ENCODE results near the gene TM7SF3. TPM values are rescaled to one million over a fixed set of nuclear protein-coding genes. Genes with fewer than 3 reads are reported as not detected.
"Not testable (repeated sequence)": the region's sequence is repeated elsewhere in the genome, so short reads cannot be mapped to it uniquely, and the experiment has no call there.

The TM7SF3 gene
- total RNA-seq, 1 donor from 2014 or later = 426 TPM

DNA sequence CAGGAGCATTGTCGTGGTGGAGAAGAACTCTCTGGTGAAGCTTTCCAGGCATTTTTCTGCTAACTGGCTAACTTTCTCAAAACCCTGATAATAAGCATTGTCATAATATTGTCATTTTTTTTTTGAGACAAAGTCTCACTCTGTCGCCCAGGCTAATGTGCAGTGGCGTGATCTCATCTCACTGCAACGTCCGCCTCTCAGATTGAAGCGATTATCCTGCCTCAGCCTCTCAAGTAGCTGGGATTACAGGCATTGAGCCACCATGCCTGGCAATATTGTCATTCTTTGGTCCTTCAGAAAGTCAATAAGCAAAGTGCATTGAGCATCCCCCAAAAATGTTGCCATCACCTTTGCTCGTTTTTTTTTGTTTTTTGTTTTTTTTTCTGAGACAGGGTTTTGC is 41.8 kb upstream of the TM7SF3 start:
- FAIRE-seq = no peak
- DNase-seq (ENCODE audit: low read depth) = no peak
- no peak overlapping the region for H3K4me3 ChIP-seq (ENCODE audit: low read depth, low read length)
- H3K27me3 ChIP-seq (ENCODE audit: control insufficient read depth, insufficient read depth, low read length) = no peaks in the 10 kb centered on the region
- TF ChIP-seq, protein P1, sequence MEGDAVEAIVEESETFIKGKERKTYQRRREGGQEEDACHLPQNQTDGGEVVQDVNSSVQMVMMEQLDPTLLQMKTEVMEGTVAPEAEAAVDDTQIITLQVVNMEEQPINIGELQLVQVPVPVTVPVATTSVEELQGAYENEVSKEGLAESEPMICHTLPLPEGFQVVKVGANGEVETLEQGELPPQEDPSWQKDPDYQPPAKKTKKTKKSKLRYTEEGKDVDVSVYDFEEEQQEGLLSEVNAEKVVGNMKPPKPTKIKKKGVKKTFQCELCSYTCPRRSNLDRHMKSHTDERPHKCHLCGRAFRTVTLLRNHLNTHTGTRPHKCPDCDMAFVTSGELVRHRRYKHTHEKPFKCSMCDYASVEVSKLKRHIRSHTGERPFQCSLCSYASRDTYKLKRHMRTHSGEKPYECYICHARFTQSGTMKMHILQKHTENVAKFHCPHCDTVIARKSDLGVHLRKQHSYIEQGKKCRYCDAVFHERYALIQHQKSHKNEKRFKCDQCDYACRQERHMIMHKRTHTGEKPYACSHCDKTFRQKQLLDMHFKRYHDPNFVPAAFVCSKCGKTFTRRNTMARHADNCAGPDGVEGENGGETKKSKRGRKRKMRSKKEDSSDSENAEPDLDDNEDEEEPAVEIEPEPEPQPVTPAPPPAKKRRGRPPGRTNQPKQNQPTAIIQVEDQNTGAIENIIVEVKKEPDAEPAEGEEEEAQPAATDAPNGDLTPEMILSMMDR (IDR thresholded peaks at IDR 0.05; ENCODE audit: insufficient read depth, low read length, severe bottlenecking) = no peak
- no peaks in the 10 kb centered on the region for H3K36me3 ChIP-seq (ENCODE audit: control insufficient read depth, insufficient read depth, low read length)

DNA sequence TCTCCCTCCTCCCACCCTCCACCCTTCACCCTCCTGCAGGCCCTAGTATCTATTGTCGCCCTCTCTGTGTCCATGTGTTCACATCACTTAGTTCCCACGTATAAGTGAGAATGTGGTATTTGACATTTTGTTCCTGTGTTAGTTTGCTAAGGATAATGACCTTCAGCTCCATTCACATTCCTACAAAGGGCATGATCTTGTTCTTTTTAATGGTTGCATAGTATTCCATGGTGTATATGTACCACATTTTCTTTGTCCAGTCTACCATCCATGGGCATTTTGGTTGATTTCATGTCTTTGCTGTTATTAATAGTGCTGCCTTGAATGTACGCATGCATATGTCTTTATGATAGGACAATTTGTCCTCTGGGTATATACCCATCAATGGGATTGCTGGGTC is 38.6 kb upstream of the TM7SF3 start:
- DNase-seq (ENCODE audit: low read depth) (no peak), FAIRE-seq (peak; percentile 70)
- Histone ChIP-seq H3K27me3 (ENCODE audit: control insufficient read depth, insufficient read depth, low read length) (no peaks in the 10 kb centered on the region), H3K4me3 (ENCODE audit: low read depth, low read length) (no peak overlapping the region), H3K36me3 (ENCODE audit: control insufficient read depth, insufficient read depth, low read length) (no peaks in the 10 kb centered on the region)
- TF ChIP-seq, protein P1 (IDR thresholded peaks at IDR 0.05; ENCODE audit: insufficient read depth, low read length, severe bottlenecking) = no peak

- peak; percentile 81 for DNase-seq (ENCODE audit: low read depth)
These were observed 38.0 kb upstream of the TM7SF3 start for GRCh38 chr12:27052176-27052575.

DNA sequence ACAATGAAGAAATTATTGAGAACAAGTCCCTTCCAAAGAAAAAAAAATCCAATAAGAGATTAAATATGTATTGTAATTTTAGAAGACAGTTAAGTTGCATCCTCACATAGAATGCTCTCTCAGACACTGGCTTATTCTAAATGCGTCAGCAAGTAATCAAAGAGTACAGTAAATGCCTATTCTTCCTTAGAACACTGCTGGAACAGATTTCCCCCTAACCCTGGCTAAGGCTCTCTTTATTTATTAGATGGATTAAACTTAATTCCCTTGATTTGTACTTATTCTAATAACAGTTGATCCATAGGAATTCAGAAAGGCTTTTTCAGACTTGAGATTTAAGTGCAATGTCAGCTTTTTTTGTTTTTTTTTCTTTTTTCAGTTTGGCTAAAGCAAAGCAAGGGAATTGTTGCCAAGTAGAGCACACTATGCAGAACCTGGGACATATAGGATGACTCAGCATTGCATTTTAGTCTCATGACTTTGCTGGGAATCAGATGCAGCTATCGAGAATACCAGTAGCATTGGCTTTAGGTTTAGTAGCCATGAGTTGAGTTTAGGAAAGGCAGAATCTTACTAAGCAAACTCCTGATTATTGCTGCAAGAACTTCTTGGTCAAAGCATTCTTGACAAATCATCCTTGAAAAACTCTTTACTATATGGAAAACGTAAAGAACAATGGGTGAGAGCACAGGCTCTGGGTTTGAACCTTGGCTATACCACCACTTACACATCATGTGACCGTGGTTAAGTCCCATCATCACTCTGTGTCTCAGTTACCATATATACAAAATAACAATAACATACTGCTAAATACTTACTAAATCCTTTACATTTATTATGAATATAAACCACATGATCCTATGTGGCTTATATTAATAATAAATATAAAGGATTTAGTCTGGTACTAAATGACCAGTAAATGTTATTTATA is 34.9 kb upstream of the TM7SF3 start:
- FAIRE-seq (peak; percentile 18), DNase-seq (ENCODE audit: low read depth) (peak; percentile 93)

More at GRCh38 chr12:27052176-27052575, 38.0 kb upstream of the TM7SF3 start:
- no peak for FAIRE-seq
- Histone ChIP-seq H3K4me3 (ENCODE audit: low read depth, low read length) (no peak overlapping the region), H3K27me3 (ENCODE audit: control insufficient read depth, insufficient read depth, low read length) (no peaks in the 10 kb centered on the region), H3K36me3 (ENCODE audit: control insufficient read depth, insufficient read depth, low read length) (no peaks in the 10 kb centered on the region)
- TF ChIP-seq, protein P1 (IDR thresholded peaks at IDR 0.05; ENCODE audit: insufficient read depth, low read length, severe bottlenecking) = no peak

GRCh38 chr12:27042018-27042417 is 27.8 kb upstream of the TM7SF3 start:
- FAIRE-seq; H3K4me3 ChIP-seq (ENCODE audit: low read depth, low read length); H3K36me3 ChIP-seq (ENCODE audit: control insufficient read depth, insufficient read depth, low read length); H3K27me3 ChIP-seq (ENCODE audit: control insufficient read depth, insufficient read depth, low read length); DNase-seq (ENCODE audit: low read depth): not testable (repeated sequence)

More for the DNA sequence above, 34.9 kb upstream of the TM7SF3 start:
- H3K4me3 ChIP-seq (ENCODE audit: low read depth, low read length) = no peak overlapping the region
- H3K36me3 ChIP-seq (ENCODE audit: control insufficient read depth, insufficient read depth, low read length) = no peaks in the 10 kb centered on the region
- no peaks in the 10 kb centered on the region for H3K27me3 ChIP-seq (ENCODE audit: control insufficient read depth, insufficient read depth, low read length)
- TF ChIP-seq, protein P1 (IDR thresholded peaks at IDR 0.05; ENCODE audit: insufficient read depth, low read length, severe bottlenecking) = no peak

- DNase-seq (ENCODE audit: low read depth); H3K36me3 ChIP-seq (ENCODE audit: control insufficient read depth, insufficient read depth, low read length); H3K27me3 ChIP-seq (ENCODE audit: control insufficient read depth, insufficient read depth, low read length); FAIRE-seq; H3K4me3 ChIP-seq (ENCODE audit: low read depth, low read length): not testable (repeated sequence)
These were observed 26.5 kb upstream of the TM7SF3 start for GRCh38 chr12:27040637-27041036.

Measured in bronchial epithelial cell (primary cell).